ENCODE data around the gene CYP2C18. TPM values are rescaled to one million over a fixed set of nuclear protein-coding genes. Genes with fewer than 3 reads are reported as not detected.

The CYP2C18 gene
- total RNA-seq, 1 donor, result not detected

GRCh38 chr10:94785211-94785610 lies 101.7 kb downstream of the CYP2C18 start:
- Histone ChIP-seq H3K4me1 (ENCODE audit: insufficient read depth, low read length) (no peaks in the 10 kb centered on the region), H3K4me3 (ENCODE audit: low read length) (no peak overlapping the region), H3K9me3 (ENCODE audit: low read depth, low read length) (no peaks in the 10 kb centered on the region), H3K27me3 (ENCODE audit: insufficient read depth, low read length) (no peaks in the 10 kb centered on the region)

Other genes starting within 250 kb of the CYP2C18 start
- 19.7 TPM for gene HELLS, start 137.9 kb upstream of the CYP2C18 start, total RNA-seq
- not detected for gene CYP2C19, start 79.0 kb downstream of the CYP2C18 start, total RNA-seq